ENCODE measurements around the gene DOCK11.

Gene DOCK11

DNA sequence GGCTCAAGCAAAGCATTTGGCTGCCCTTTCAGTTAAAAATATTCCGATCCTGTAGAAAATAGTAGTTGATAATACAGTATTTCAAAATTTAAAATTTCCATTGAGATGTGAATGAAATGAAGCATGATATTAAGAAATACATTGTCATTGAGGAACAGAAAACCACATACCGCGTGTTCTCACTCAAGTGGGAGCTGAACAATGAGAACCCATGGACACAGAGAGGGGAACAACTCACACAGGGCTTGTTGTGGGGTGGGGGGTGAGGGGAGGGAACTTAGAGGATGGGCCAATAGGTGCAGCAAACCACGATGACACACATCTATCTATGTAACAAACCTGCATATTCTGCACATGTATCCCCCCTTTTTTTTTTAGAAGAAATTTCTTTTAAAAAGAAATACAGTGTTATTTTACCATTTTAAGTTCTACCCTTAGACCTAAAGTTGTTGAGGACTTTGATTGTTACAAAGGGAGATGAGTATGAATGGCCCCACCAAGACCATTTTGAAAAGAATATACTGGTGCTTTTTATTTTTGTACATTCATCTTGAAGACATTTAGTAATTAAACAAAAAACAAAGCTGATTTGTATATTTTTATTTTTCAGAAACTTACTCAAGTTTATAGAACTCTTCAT, 179.8 kb downstream of the DOCK11 start:
- POLR2A ChIA-PET (ENCODE audit: low non-redundant PET), result no interaction called here
- DNase-seq (ENCODE audit: low spot score), result no peak
- TF ChIP-seq, protein P1, sequence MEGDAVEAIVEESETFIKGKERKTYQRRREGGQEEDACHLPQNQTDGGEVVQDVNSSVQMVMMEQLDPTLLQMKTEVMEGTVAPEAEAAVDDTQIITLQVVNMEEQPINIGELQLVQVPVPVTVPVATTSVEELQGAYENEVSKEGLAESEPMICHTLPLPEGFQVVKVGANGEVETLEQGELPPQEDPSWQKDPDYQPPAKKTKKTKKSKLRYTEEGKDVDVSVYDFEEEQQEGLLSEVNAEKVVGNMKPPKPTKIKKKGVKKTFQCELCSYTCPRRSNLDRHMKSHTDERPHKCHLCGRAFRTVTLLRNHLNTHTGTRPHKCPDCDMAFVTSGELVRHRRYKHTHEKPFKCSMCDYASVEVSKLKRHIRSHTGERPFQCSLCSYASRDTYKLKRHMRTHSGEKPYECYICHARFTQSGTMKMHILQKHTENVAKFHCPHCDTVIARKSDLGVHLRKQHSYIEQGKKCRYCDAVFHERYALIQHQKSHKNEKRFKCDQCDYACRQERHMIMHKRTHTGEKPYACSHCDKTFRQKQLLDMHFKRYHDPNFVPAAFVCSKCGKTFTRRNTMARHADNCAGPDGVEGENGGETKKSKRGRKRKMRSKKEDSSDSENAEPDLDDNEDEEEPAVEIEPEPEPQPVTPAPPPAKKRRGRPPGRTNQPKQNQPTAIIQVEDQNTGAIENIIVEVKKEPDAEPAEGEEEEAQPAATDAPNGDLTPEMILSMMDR (conservative IDR thresholded peaks at IDR 0.05; ENCODE audit: low read depth), result no peak
- CTCF ChIA-PET, result interaction anchor here (1.1 kb wide), 1 partner anchor 49 kb away, joined by 3 read pairs; no protein-coding TSS in a partner anchor
- H3K27ac ChIP-seq, result no peak overlapping the region

DNA sequence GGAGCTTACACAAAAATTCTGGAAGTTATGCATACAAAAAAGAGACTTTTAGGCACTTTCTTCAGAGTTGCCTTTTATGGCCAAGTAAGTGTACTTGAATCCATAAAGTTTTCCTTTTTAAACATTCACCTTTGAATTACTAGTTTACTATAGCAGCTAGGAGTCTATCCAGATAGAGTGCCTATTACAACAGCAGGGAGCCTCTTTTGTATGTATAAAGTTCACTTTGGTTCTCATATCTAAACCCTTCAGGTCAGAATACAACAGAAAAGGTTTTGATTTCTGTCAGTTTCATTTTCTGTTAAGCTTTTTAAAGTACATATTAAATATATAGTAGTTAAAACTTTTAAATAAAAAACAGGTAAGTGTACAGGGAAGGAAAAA, 180.3 kb downstream of the DOCK11 start:
- CTCF ChIA-PET, result interaction anchor here (1.1 kb wide), 1 partner anchor 49 kb away, joined by 3 read pairs; no protein-coding TSS in a partner anchor
- H3K27ac ChIP-seq, result no peak overlapping the region
- TF ChIP-seq, protein P1 (conservative IDR thresholded peaks at IDR 0.05; ENCODE audit: low read depth), result no peak
- POLR2A ChIA-PET (ENCODE audit: low non-redundant PET), result no interaction called here
- no peak for DNase-seq (ENCODE audit: low spot score)

DNA sequence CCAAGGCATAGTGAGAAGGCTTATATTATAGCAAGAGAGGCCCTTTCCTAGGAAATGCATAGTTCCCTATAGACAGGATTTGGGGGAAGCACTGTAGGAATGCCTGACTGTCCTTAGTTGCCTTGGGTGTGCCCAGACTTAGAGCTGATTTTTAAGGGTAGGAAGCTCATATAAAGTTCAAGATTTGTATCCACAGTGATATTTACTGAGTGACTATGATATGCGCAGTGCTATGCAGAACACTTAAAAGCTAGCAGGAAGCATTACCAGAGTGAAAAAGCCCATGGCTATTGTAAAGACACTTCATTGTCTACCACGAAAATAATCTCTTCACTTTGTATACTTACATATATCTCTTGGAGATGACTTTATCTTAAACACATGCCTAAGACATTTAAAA, 181.7 kb downstream of the DOCK11 start:
- no peak for DNase-seq (ENCODE audit: low spot score)
- ChIA-PET CTCF (no interaction called here), POLR2A (ENCODE audit: low non-redundant PET) (no interaction called here)
- TF ChIP-seq, protein P1 (conservative IDR thresholded peaks at IDR 0.05; ENCODE audit: low read depth), result no peak
- H3K27ac ChIP-seq, result no peak overlapping the region

DNA sequence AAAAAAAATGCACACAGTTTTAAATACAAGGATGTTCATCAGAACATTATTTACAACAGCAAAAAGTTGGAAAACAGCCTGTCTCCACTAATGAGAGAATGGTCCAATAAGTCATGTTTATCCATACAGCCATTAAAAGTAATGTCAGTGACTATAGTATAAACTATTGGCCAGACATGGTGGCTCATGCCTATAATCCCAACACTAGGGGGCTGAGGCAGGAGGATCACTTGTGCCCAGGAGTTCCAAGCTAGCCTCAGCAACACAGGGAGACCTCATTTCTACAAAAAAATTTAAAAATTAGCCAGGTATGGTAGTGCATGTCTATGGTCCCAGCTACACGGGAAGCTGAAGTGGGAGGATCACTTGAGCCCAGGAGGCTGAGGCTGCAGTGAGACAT, 183.7 kb downstream of the DOCK11 start:
- no peak overlapping the region for H3K27ac ChIP-seq
- TF ChIP-seq, protein P1 (conservative IDR thresholded peaks at IDR 0.05; ENCODE audit: low read depth), result no peak
- DNase-seq (ENCODE audit: low spot score), result no peak
- ChIA-PET CTCF (no interaction called here), POLR2A (ENCODE audit: low non-redundant PET) (no interaction called here)

DNA sequence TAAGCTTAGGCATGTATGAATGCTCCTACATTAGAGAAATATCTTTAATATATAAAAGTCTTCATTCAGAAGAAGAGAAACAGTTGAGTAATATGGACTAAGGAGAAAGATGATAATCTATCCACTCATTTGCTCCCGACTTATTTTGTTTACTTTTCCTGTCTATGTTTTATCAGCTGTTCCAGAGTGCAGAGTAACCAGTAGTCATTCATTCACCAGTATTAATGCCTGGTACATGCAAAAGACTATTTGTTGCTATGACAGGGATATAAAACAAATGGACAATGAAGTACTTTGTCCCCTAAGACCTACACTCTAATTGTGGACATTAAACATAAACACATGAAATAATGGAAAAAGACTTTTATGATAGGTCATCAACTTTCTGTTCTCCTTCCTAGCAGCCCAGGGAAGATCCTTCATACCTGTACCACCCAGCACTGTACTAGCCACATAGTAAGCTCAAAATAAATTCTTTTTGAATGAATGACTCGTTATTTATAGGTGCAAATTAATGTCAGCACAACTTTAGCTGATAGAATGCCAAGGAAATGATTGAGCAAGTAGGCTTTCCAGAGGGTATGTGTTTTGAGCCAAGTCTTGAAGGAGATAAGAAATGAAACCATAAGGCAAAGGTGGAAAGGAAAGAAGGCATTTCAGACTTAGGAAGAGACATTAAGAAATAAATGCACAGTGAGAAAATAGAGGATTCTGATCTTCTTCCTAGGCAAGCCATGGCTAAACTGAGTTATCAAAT, 186.8 kb downstream of the DOCK11 start:
- ChIA-PET CTCF (no interaction called here), POLR2A (ENCODE audit: low non-redundant PET) (no interaction called here)
- no peak overlapping the region for H3K27ac ChIP-seq
- DNase-seq (ENCODE audit: low spot score), result no peak
- TF ChIP-seq, protein P1 (conservative IDR thresholded peaks at IDR 0.05; ENCODE audit: low read depth), result no peak

DNA sequence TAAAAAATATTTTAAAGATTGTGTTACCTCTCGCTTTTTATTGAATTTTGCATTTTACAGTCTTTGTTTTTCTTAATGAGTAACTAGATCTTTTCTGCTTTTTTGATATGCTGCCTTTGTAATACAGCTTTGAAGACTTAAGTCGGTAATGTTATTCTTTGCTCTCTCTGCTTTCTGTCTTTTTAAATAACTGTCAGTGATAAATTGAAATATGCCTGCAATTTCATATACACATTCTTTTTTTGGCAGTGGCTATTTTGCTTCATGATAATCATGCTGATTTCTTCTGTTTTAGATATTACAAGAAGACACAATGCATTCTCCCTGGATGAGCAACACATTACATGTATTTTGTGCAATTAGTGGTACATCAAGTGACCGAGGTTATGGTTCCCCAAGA, 189.8 kb downstream of the DOCK11 start:
- H3K27ac ChIP-seq, result no peak overlapping the region
- no peak for DNase-seq (ENCODE audit: low spot score)
- ChIA-PET CTCF (interaction anchor here (0.6 kb wide), 1 partner anchor 1269 kb away, joined by 3 read pairs; no protein-coding TSS in a partner anchor), POLR2A (ENCODE audit: low non-redundant PET) (no interaction called here)
- TF ChIP-seq, protein P1 (conservative IDR thresholded peaks at IDR 0.05; ENCODE audit: low read depth), result no peak
